HS-5 (cell line): ENCODE data around the gene C15orf61.

Experiments
- DNase-seq: peaks from one replicate; pipeline ENCODE4 v3.0.0-alpha.2; 2012; ENCODE audit warnings: low read depth

C15orf61 gene

DNA sequence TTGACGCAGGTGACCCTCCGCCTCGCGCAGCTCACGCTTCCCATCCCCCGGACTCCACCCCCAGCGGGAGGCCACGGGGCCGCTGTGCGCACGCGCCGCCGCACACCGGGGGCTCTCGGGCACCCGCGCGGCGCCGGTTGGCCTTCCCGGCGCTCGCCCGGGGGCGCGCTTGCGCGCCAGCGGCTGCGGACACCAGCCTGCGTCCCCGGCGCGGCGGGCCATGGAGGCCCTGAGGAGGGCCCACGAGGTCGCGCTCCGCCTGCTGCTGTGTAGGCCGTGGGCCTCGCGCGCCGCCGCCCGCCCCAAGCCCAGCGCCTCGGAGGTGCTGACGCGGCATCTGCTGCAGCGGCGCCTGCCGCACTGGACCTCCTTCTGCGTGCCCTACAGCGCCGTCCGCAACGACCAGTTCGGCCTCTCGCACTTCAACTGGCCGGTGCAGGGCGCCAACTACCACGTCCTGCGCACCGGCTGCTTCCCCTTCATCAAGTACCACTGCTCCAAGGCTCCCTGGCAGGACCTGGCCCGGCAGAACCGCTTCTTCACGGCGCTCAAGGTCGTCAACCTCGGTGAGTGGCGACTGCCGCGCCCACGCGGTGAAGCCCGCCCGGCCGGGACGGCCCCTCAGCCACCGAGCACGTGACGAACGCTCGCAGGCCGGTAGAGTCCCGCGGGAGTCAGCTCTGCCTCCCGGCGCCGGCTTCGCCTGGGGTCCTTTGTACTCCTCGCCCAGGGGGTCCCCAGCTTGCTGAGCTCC is at the start of gene C15orf61:
Gene C15orf61, plus strand, starts transcription at position 103 of the 754 bp plus-strand sequence. Its CDS starts 118 bp downstream, at position 221.
- peak; percentile 47 for DNase-seq

GRCh38 chr15:67472957-67473356 is 48.0 kb upstream of the C15orf61 start:
- no peak for DNase-seq

- no peak for DNase-seq
These were observed 46.4 kb upstream of the C15orf61 start for GRCh38 chr15:67474405-67475110.

GRCh38 chr15:67479781-67480505 is 41.0 kb upstream of the C15orf61 start:
- DNase-seq = peak; percentile 22

- DNase-seq = no peak
These were observed 40.2 kb upstream of the C15orf61 start for GRCh38 chr15:67480741-67481140.

GRCh38 chr15:67481680-67482079 is 39.3 kb upstream of the C15orf61 start:
- no peak for DNase-seq

DNA sequence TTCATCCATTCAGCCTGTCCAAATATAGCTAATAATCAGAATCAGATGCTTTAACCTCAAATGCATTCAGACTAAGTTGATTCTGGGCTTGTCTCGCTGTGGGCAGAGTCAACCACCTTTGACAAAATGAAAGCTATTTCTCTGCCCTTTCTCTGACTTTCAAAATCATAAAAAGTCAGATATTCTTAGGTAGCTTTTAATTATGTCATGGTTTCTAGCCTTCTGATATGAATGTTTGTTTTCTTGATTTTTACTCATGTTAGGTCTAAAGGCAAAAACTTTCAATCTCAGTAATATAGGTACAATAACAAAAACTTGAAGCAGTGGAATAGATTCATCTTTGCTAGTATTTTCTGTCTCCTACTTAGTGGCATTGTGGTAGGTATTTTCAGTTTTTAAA is 25.3 kb upstream of the C15orf61 start:
- DNase-seq = no peak

- DNase-seq = no peak
These were observed 19.6 kb upstream of the C15orf61 start for GRCh38 chr15:67501177-67501835.

- no peak for DNase-seq
These were observed 19.0 kb upstream of the C15orf61 start for GRCh38 chr15:67501836-67502461.

- no peak for DNase-seq
These were observed 16.9 kb upstream of the C15orf61 start for GRCh38 chr15:67504056-67504455.

DNA sequence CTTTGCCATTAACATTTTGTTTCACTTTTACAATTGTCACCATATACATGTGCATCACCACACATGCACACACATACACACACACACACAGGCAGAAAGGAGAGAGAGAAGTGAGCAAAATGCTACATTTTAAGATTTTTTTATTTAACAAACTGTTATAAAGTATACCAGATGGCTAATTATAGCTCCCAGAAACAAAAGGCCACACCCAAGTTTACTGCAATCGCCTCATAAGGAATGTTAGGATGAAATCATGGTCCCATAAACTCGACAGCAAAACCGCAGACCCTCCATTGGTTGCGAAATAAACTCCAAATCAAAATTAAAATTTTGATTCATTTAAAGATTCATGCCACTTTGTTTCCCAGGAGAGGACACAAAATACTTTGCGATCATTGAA is 16.1 kb upstream of the C15orf61 start:
- no peak for DNase-seq

- DNase-seq = no peak
These were observed 15.0 kb upstream of the C15orf61 start for GRCh38 chr15:67505675-67506572.

- no peak for DNase-seq
These were observed 13.9 kb upstream of the C15orf61 start for GRCh38 chr15:67506775-67507747.

- DNase-seq = no peak
These were observed 12.5 kb upstream of the C15orf61 start for GRCh38 chr15:67508407-67508806.

- no peak for DNase-seq
These were observed 11.0 kb upstream of the C15orf61 start for GRCh38 chr15:67509918-67510317.

DNA sequence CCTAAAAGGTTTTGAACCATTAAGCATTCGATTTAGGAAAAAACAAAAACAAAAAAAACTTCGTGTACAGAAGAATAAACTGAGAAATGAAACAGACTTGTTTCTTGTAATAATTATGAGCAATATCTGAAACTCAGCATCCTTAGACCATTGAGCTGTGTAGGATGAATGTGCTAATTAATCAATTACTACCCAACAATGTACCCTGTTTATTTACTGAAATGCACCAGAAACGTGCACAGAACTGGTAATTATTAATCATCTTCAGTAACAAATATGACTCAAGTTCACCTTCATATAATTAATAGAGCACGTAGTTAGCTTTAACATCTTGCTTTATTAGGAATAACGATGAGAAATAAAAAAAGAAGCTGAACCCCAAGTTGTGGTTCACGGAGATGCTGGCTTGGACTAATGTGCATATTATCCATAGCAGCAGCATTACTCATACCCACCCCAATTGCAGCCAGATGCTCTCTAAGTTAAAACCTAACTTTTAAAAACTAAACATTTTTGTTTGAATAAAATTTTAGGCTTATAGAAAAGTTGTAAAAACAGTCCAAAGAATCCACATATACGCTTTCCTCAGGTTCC is 10.2 kb upstream of the C15orf61 start:
- DNase-seq = peak; percentile 49

DNA sequence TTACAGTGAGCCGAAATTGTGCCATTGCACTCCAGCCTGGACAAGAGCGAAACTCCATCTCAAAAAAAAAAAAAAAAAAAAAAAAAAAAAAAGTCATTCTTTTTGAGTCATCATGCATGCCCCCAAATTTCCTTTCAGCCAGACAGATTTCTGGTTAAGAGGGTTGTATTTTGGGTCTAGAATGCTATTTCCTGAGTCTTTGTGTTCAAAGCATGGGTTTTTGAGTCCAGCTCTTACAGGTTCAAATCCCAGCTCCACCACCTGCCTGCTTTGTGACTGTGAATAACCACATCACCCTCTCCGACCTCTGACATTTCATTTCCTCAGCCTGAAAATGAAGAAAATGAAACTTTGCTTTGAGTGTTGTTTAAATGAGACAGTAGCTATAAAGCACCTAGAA is 9.3 kb upstream of the C15orf61 start:
- DNase-seq = no peak

GRCh38 chr15:67512140-67512539 is 8.8 kb upstream of the C15orf61 start:
- no peak for DNase-seq
